GM10266 (cell line): ENCODE data around the gene RPTOR.

Experiments
- DNase-seq: peaks from one replicate; pipeline ENCODE4 v3.0.0; 2012; ENCODE audit errors: extremely low spot score
- TF ChIP-seq, protein P1 (sequence below): IDR thresholded peaks from 2 replicates; pipeline ENCODE4 v1.5.1; 2012; ENCODE audit warnings: mild to moderate bottlenecking, low read depth; ENCODE audit not compliant: control insufficient read depth, insufficient read depth; ENCODE audit errors: missing control alignments

The RPTOR gene

GRCh38 chr17:80779336-80779735, 234.7 kb downstream of the RPTOR start:
- TF ChIP-seq, protein P1, sequence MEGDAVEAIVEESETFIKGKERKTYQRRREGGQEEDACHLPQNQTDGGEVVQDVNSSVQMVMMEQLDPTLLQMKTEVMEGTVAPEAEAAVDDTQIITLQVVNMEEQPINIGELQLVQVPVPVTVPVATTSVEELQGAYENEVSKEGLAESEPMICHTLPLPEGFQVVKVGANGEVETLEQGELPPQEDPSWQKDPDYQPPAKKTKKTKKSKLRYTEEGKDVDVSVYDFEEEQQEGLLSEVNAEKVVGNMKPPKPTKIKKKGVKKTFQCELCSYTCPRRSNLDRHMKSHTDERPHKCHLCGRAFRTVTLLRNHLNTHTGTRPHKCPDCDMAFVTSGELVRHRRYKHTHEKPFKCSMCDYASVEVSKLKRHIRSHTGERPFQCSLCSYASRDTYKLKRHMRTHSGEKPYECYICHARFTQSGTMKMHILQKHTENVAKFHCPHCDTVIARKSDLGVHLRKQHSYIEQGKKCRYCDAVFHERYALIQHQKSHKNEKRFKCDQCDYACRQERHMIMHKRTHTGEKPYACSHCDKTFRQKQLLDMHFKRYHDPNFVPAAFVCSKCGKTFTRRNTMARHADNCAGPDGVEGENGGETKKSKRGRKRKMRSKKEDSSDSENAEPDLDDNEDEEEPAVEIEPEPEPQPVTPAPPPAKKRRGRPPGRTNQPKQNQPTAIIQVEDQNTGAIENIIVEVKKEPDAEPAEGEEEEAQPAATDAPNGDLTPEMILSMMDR, result no peak

GRCh38 chr17:80779961-80780380, 235.3 kb downstream of the RPTOR start:
- TF ChIP-seq, protein P1, result no peak
- DNase-seq, result no peak

More at GRCh38 chr17:80779336-80779735, 234.7 kb downstream of the RPTOR start:
- no peak for DNase-seq

GRCh38 chr17:80780381-80781198, 236.0 kb downstream of the RPTOR start:
- DNase-seq, result peak; percentile 76
- TF ChIP-seq, protein P1, result no peak

DNA sequence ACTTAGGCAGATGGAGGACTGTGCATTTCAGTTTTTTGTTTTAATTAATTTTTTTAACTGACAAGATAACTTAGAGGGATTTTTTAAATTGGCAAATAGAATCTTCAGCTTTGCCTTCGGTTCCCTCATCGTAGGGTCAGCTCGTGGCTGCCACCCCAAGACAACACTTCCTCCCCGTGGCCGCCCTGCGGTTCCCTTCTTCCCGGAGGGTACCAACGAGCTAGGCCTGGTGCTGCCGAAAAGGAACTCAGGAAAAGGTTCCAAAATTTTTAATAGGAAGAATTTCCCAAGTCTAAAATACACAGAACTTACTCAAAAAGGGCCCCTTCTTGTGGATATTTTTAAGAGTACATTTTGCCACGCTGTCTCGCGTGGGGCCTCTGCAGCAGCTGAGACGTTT, 236.6 kb downstream of the RPTOR start:
- DNase-seq, result no peak
- TF ChIP-seq, protein P1, result no peak

GRCh38 chr17:80781807-80782277, 237.2 kb downstream of the RPTOR start:
- TF ChIP-seq, protein P1, result no peak
- no peak for DNase-seq

GRCh38 chr17:80782536-80783427, 238.1 kb downstream of the RPTOR start:
- no peak for DNase-seq
- TF ChIP-seq, protein P1, result no peak
